Astrocyte (in vitro differentiated cells and primary cell): Measurements from ENCODE around the gene FGGY. TPM values are rescaled to one million over a fixed set of nuclear protein-coding genes. Genes with fewer than 3 reads are reported as not detected.

Experiments used
- DNase-seq: peaks from one replicate; pipeline ENCODE4 v3.0.0-alpha.2; 2010; ENCODE audit warnings: low read depth
- FAIRE-seq: peaks from 2 replicates; lab custom pipeline; 2011; peaks lifted over from hg19 to GRCh38; lab: Jason Lieb, UNC
- H2AFZ ChIP-seq: 2 replicates; pipeline ENCODE4 v1.6.0; 2012; ENCODE audit warnings: low read depth, low read length, inconsistent platforms
- H3K27ac ChIP-seq: 2 replicates; pipeline ENCODE4 v1.5.1; 2011; ENCODE audit warnings: low read depth, low read length, inconsistent platforms
- H3K27me3 ChIP-seq: 2 replicates; pipeline ENCODE4 v1.6.0; 2011; ENCODE audit warnings: low read length, inconsistent platforms; ENCODE audit not compliant: insufficient read depth
- H3K36me3 ChIP-seq: 2 replicates; pipeline ENCODE4 v1.5.1; 2011; ENCODE audit warnings: low read length, inconsistent platforms; ENCODE audit not compliant: insufficient read depth
- H3K4me1 ChIP-seq: 2 replicates; pipeline ENCODE4 v1.5.1; 2011; ENCODE audit warnings: low read length, inconsistent platforms; ENCODE audit not compliant: insufficient read depth
- H3K4me2 ChIP-seq: 2 replicates; pipeline ENCODE4 v1.6.0; 2012; ENCODE audit warnings: low read length, inconsistent platforms
- H3K4me3 ChIP-seq: 2 replicates; pipeline ENCODE4 v1.5.1; 2011; ENCODE audit warnings: low read depth, mild to moderate bottlenecking, low read length, inconsistent platforms; ENCODE audit not compliant: insufficient read depth
- H3K79me2 ChIP-seq: 2 replicates; pipeline ENCODE4 v1.6.0; 2012; ENCODE audit warnings: mild to moderate bottlenecking, low read length, inconsistent platforms; ENCODE audit not compliant: insufficient read depth
- H3K9ac ChIP-seq: 2 replicates; pipeline ENCODE4 v1.6.0; 2012; ENCODE audit warnings: mild to moderate bottlenecking, low read length, inconsistent platforms
- H3K9me3 ChIP-seq: 2 replicates; pipeline ENCODE4 v1.5.1; 2012; ENCODE audit warnings: low read depth, mild to moderate bottlenecking, low read length, inconsistent platforms; ENCODE audit not compliant: insufficient read depth
- H4K20me1 ChIP-seq: 2 replicates; pipeline ENCODE4 v1.6.0; 2012; ENCODE audit warnings: low read length, inconsistent platforms; ENCODE audit not compliant: insufficient read depth
- H3K27ac Mint-ChIP-seq: one replicate; pipeline ENCODE4 v1.8.0; 2021; ENCODE audit warnings: mild to moderate bottlenecking, mixed read lengths; ENCODE audit not compliant: unreplicated experiment
- H3K27me3 Mint-ChIP-seq: one replicate; pipeline ENCODE4 v1.8.0; 2021; ENCODE audit warnings: low read depth, mixed read lengths; ENCODE audit not compliant: unreplicated experiment
- H3K36me3 Mint-ChIP-seq: one replicate; pipeline ENCODE4 v1.8.0; 2021; ENCODE audit warnings: low read depth, mixed read lengths; ENCODE audit not compliant: unreplicated experiment
- H3K4me1 Mint-ChIP-seq: one replicate; pipeline ENCODE4 v1.8.0; 2021; ENCODE audit warnings: low read depth, mixed read lengths; ENCODE audit not compliant: unreplicated experiment
- H3K4me3 Mint-ChIP-seq: one replicate; pipeline ENCODE4 v1.8.0; 2021; ENCODE audit warnings: mild to moderate bottlenecking, moderate library complexity, mixed read lengths; ENCODE audit not compliant: unreplicated experiment
- H3K9me3 Mint-ChIP-seq: one replicate; pipeline ENCODE4 v1.8.0; 2021; ENCODE audit warnings: mild to moderate bottlenecking, mixed read lengths; ENCODE audit not compliant: unreplicated experiment
- CTCF ChIP-seq: IDR thresholded peaks from 2 replicates; pipeline ENCODE4 v1.5.1; 2011; ENCODE audit warnings: low read depth, mild to moderate bottlenecking, inconsistent platforms, low read length, moderate library complexity; ENCODE audit not compliant: insufficient read depth
- EZH2 ChIP-seq: IDR thresholded peaks from 2 replicates; pipeline ENCODE4 v1.6.1; 2012; ENCODE audit warnings: mild to moderate bottlenecking, low read length, inconsistent platforms; ENCODE audit not compliant: insufficient read depth
- total RNA-seq: library from RNA; stranded (reverse); gene quantifications from 2 replicates; pipeline ENCODE4 v1.2.1, GENCODE V29; 2021

FGGY gene
- total RNA-seq, 1 donor from 2014 or later, result 6.8 TPM

- H3K79me2 ChIP-seq, result no peaks in the 10 kb centered on the region
- Mint-ChIP-seq H3K27me3 (peaks cover 14% of the 10 kb centered on the region), H3K9me3 (no peaks in the 10 kb centered on the region), H3K36me3 (no peaks in the 10 kb centered on the region), H3K4me1 (peaks cover 2% of the 10 kb centered on the region), H3K4me3 (no peak overlapping the region), H3K27ac (no peak overlapping the region)
- no peak overlapping the region for H3K27ac ChIP-seq
- no peak overlapping the region for H3K4me2 ChIP-seq
- no peak overlapping the region for H3K4me3 ChIP-seq
- no peaks in the 10 kb centered on the region for H4K20me1 ChIP-seq
- no peak for TF ChIP-seq CTCF
- TF ChIP-seq EZH2, result no peak
- no peaks in the 10 kb centered on the region for H3K36me3 ChIP-seq
- peaks cover 5% of the 10 kb centered on the region for H3K4me1 ChIP-seq
- FAIRE-seq (no peak), DNase-seq (no peak)
- H2AFZ ChIP-seq, result no peak overlapping the region
- H3K9ac ChIP-seq, result no peak overlapping the region
- H3K9me3 ChIP-seq, result no peaks in the 10 kb centered on the region
- no peaks in the 10 kb centered on the region for H3K27me3 ChIP-seq
These were observed 392.8 kb downstream of the FGGY start for GRCh38 chr1:59689730-59690129.

- no peak overlapping the region for H3K9ac ChIP-seq
- no peak overlapping the region for H3K4me3 ChIP-seq
- no peaks in the 10 kb centered on the region for H3K27me3 ChIP-seq
- H3K4me1 ChIP-seq, result peaks cover 5% of the 10 kb centered on the region
- Mint-ChIP-seq H3K4me3 (no peak overlapping the region), H3K27ac (no peak overlapping the region), H3K4me1 (peaks cover 2% of the 10 kb centered on the region), H3K36me3 (no peaks in the 10 kb centered on the region), H3K9me3 (no peaks in the 10 kb centered on the region), H3K27me3 (peaks cover 11% of the 10 kb centered on the region)
- H3K79me2 ChIP-seq, result no peaks in the 10 kb centered on the region
- no peak overlapping the region for H3K4me2 ChIP-seq
- no peaks in the 10 kb centered on the region for H3K9me3 ChIP-seq
- no peak overlapping the region for H2AFZ ChIP-seq
- TF ChIP-seq EZH2, result no peak
- TF ChIP-seq CTCF, result no peak
- no peaks in the 10 kb centered on the region for H4K20me1 ChIP-seq
- no peak overlapping the region for H3K27ac ChIP-seq
- DNase-seq, result no peak
- no peaks in the 10 kb centered on the region for H3K36me3 ChIP-seq
- no peak for FAIRE-seq
These were observed 393.5 kb downstream of the FGGY start for GRCh38 chr1:59690171-59690930.

GRCh38 chr1:59691261-59691660 lies 394.4 kb downstream of the FGGY start:
- no peak overlapping the region for H3K9ac ChIP-seq

More at GRCh38 chr1:59691261-59691660, 394.4 kb downstream of the FGGY start:
- Histone ChIP-seq H4K20me1 (no peaks in the 10 kb centered on the region), H3K36me3 (no peaks in the 10 kb centered on the region), H3K9me3 (no peaks in the 10 kb centered on the region), H3K27ac (no peak overlapping the region), H3K4me3 (no peak overlapping the region), H3K79me2 (no peaks in the 10 kb centered on the region), H2AFZ (no peak overlapping the region), H3K4me1 (peaks cover 5% of the 10 kb centered on the region), H3K27me3 (no peaks in the 10 kb centered on the region), H3K4me2 (no peak overlapping the region)
- DNase-seq (no peak), FAIRE-seq (no peak)
- Mint-ChIP-seq H3K4me1 (peaks cover 2% of the 10 kb centered on the region), H3K36me3 (no peaks in the 10 kb centered on the region), H3K27me3 (peaks cover 7% of the 10 kb centered on the region), H3K4me3 (no peak overlapping the region), H3K27ac (no peak overlapping the region), H3K9me3 (no peaks in the 10 kb centered on the region)
- TF ChIP-seq EZH2 (no peak), CTCF (no peak)
